Endodermal cell (in vitro differentiated cells): ENCODE data around the gene ABHD17B. TPM values are rescaled to one million over a fixed set of nuclear protein-coding genes. Genes with fewer than 3 reads are reported as not detected.

ENCODE experiments used
- DNase-seq: peaks from one replicate; pipeline ENCODE4 v3.0.0-alpha.2; 2017
- H3K27ac ChIP-seq: 2 replicates; pipeline ENCODE4 v1.5.1; 2013; ENCODE audit warnings: mild to moderate bottlenecking, low read depth, low read length, moderate library complexity
- H3K27me3 ChIP-seq: 2 replicates; pipeline ENCODE4 v1.6.1; 2013; ENCODE audit warnings: mild to moderate bottlenecking, low read length, moderate library complexity; ENCODE audit not compliant: insufficient read depth, control insufficient read depth, poor library complexity, severe bottlenecking
- H3K36me3 ChIP-seq: 2 replicates; pipeline ENCODE4 v1.7.0; 2013; ENCODE audit warnings: mild to moderate bottlenecking, low read length, moderate library complexity; ENCODE audit not compliant: control insufficient read depth, insufficient read depth
- H3K4me1 ChIP-seq: one replicate; pipeline ENCODE4 v1.7.0; 2013; ENCODE audit warnings: low read length; ENCODE audit not compliant: control insufficient read depth, insufficient read depth
- H3K4me3 ChIP-seq: 2 replicates; pipeline ENCODE4 v1.5.1; 2013; ENCODE audit warnings: mild to moderate bottlenecking, low read length, moderate library complexity
- H3K9ac ChIP-seq: 2 replicates; pipeline ENCODE4 v1.6.1; 2013; ENCODE audit warnings: mild to moderate bottlenecking, low read length, moderate library complexity; ENCODE audit not compliant: poor library complexity, severe bottlenecking; ENCODE audit errors: extremely low read depth
- H3K9me3 ChIP-seq: 2 replicates; pipeline ENCODE4 v1.6.1; 2013; ENCODE audit warnings: mild to moderate bottlenecking, low read length, moderate library complexity; ENCODE audit not compliant: control insufficient read depth
- H3K27ac Mint-ChIP-seq: 2 replicates; pipeline ENCODE4 v1.8.0; 2020; ENCODE audit warnings: mixed read lengths
- H3K27me3 Mint-ChIP-seq: 2 replicates; pipeline ENCODE4 v1.8.0; 2021; ENCODE audit warnings: mild to moderate bottlenecking, mixed read lengths; ENCODE audit not compliant: insufficient read depth
- H3K36me3 Mint-ChIP-seq: 2 replicates; pipeline ENCODE4 v1.8.0; 2020; ENCODE audit warnings: low read depth, mixed read lengths
- H3K4me1 Mint-ChIP-seq: 2 replicates; pipeline ENCODE4 v1.8.0; 2020; ENCODE audit warnings: mixed read lengths
- H3K4me3 Mint-ChIP-seq: 2 replicates; pipeline ENCODE4 v1.8.0; 2020; ENCODE audit warnings: mild to moderate bottlenecking, moderate library complexity, mixed read lengths
- H3K9me3 Mint-ChIP-seq: 2 replicates; pipeline ENCODE4 v1.8.0; 2020; ENCODE audit warnings: mild to moderate bottlenecking, mixed read lengths
- WGBS, 2 experiments: methylation state at CpG; one replicate each; pipeline versions ENCODE4 v1.1.5 to v1.1.7; 2013; ENCODE audit warnings: missing lambda C conversion rate in 2 of 2, mixed read lengths in 1 of 2; ENCODE audit not compliant: insufficient coverage in 1 of 2, insufficient read length in 1 of 2; 5-methylcytosine and 5-hydroxymethylcytosine counted together
- total RNA-seq, 2 donors: library from RNA; stranded (reverse); fragmentation: NEBNext Ultra II Directional in 1 of 2; extraction: Animal tissue kit (Norgen Biotek cat#: 25700) in 1 of 2; gene quantifications; 2 replicates in 1 of 2; 3 replicates in 1 of 2; pipeline ENCODE4 v1.2.1, GENCODE V29; 2021
- TF ChIP-seq, protein P1 (sequence below): fragments of 200-600 bp; sonication (generic); conservative IDR thresholded peaks from 2 replicates; pipeline ENCODE4 v1.5.0; 2021; ENCODE audit warnings: antibody characterized with exemption, mild to moderate bottlenecking

ABHD17B gene
- total RNA-seq, 2 donors from 2014 or later: 32.3 to 44.9 TPM

DNA sequence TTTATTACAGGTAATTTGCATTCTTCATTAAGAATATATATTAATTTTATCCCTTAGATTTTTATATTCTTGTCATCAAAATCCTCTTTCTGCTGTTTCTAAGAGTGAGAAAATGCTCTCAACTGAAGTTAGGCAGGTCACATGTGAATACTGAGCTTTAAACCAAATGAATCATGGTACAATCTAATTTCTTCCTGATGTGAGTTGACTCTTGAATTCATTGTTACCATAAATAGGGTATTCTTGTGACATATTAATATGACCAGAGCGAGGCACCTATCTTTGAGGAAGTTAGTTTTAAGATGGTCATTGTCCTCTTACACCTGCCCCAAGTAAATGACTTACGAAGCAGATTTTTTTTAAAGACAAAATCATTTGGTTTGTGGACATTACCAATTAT lies 17.8 kb upstream of the ABHD17B start:
- Histone ChIP-seq H3K9me3 (peaks cover 5% of the 10 kb centered on the region), H3K27ac (no peak overlapping the region), H3K36me3 (peaks cover 8% of the 10 kb centered on the region), H3K4me1 (no peaks in the 10 kb centered on the region), H3K27me3 (no peaks in the 10 kb centered on the region), H3K9ac (no peak overlapping the region), H3K4me3 (no peak overlapping the region)
- H3K9me3 Mint-ChIP-seq: no peaks in the 10 kb centered on the region
- peaks cover 11% of the 10 kb centered on the region for H3K4me1 Mint-ChIP-seq
- no peak for DNase-seq
- no peak overlapping the region for H3K4me3 Mint-ChIP-seq
- WGBS, 2 experiments: 95% methylated on average over 2 of the region's 2 CpGs; no CpG with 5 or more reads in 1 of the 2 experiments
- H3K36me3 Mint-ChIP-seq: peaks cover 8% of the 10 kb centered on the region
- H3K27me3 Mint-ChIP-seq: no peaks in the 10 kb centered on the region
- H3K27ac Mint-ChIP-seq: no peak overlapping the region
- TF ChIP-seq, protein P1, sequence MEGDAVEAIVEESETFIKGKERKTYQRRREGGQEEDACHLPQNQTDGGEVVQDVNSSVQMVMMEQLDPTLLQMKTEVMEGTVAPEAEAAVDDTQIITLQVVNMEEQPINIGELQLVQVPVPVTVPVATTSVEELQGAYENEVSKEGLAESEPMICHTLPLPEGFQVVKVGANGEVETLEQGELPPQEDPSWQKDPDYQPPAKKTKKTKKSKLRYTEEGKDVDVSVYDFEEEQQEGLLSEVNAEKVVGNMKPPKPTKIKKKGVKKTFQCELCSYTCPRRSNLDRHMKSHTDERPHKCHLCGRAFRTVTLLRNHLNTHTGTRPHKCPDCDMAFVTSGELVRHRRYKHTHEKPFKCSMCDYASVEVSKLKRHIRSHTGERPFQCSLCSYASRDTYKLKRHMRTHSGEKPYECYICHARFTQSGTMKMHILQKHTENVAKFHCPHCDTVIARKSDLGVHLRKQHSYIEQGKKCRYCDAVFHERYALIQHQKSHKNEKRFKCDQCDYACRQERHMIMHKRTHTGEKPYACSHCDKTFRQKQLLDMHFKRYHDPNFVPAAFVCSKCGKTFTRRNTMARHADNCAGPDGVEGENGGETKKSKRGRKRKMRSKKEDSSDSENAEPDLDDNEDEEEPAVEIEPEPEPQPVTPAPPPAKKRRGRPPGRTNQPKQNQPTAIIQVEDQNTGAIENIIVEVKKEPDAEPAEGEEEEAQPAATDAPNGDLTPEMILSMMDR: no peak

DNA sequence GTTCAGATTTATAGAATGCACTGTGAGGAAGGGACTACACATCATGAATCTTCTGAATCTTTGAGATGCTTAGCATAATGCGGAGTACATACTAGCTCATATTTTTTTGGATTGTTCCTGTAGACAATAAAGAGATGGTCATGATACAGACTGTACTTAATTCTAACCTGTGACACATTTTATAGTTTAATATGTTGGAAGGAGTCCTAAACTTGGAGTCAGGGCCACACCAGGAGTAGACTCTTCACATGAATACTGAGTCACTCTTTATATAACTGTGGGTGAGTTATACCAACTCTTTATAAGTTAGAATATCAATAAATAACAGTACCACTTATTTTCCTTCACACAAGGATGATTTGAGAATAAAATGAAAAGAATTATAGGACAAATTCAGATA lies 17.4 kb upstream of the ABHD17B start:
- H3K4me3 ChIP-seq: no peak overlapping the region
- H3K27ac ChIP-seq: no peak overlapping the region
- H3K9me3 ChIP-seq: peaks cover 5% of the 10 kb centered on the region
- H3K4me1 ChIP-seq: no peaks in the 10 kb centered on the region
- no peak for DNase-seq
- Mint-ChIP-seq H3K9me3 (no peaks in the 10 kb centered on the region), H3K27ac (no peak overlapping the region), H3K36me3 (peaks cover 10% of the 10 kb centered on the region), H3K4me3 (no peak overlapping the region), H3K4me1 (peaks cover 13% of the 10 kb centered on the region), H3K27me3 (no peaks in the 10 kb centered on the region)
- H3K36me3 ChIP-seq: peaks cover 8% of the 10 kb centered on the region
- TF ChIP-seq, protein P1: no peak
- 100% methylated on average over 1 of the region's 1 CpG for WGBS, 2 experiments
- H3K27me3 ChIP-seq: no peaks in the 10 kb centered on the region
- no peak overlapping the region for H3K9ac ChIP-seq

DNA sequence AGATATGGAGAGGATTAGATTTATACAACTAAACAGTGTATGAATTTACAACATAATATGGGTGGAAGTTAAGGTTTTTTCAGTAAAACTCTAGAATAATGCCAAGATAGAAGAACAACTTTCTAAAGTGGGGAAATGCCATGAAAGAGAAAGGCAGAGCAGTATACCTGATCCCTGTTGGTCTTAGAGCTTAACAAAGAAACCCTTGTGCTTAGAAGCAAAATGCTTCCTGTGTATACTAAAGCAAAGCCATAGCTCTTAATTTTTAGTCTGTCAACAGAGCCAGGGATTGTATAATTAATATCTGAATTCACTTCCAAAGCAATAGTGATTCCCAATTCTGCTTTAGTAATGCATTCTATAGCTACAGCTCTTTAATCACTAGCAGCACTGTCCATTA lies 14.8 kb upstream of the ABHD17B start:
- peaks cover 13% of the 10 kb centered on the region for H3K4me1 Mint-ChIP-seq
- no peak overlapping the region for H3K27ac Mint-ChIP-seq
- peaks cover 15% of the 10 kb centered on the region for H3K9me3 Mint-ChIP-seq
- Histone ChIP-seq H3K9me3 (peaks cover 9% of the 10 kb centered on the region), H3K27me3 (no peaks in the 10 kb centered on the region), H3K36me3 (peaks cover 8% of the 10 kb centered on the region), H3K4me1 (no peaks in the 10 kb centered on the region), H3K9ac (no peak overlapping the region), H3K4me3 (no peak overlapping the region), H3K27ac (no peak overlapping the region)
- no peaks in the 10 kb centered on the region for H3K27me3 Mint-ChIP-seq
- no peak overlapping the region for H3K4me3 Mint-ChIP-seq
- DNase-seq: no peak
- TF ChIP-seq, protein P1: no peak
- peaks cover 25% of the 10 kb centered on the region for H3K36me3 Mint-ChIP-seq
